Measurements from ENCODE around the gene MPG. TPM values are rescaled to one million over a fixed set of nuclear protein-coding genes. Genes with fewer than 3 reads are reported as not detected.
A peak's percentile ranks its signal among the peaks of the same experiment; 100 is the strongest.

Gene MPG
- total and polyA plus RNA-seq, 2 donors (not counting 1 experiment from before 2014, with no cell fraction given): 59.6 to 66.4 TPM

- H3K36me3 ChIP-seq (replicated peaks in 1 of 2; ENCODE audit: control extremely low read depth in 1 of 2, control insufficient read depth in 1 of 2, extremely low read depth in 1 of 2, insufficient read depth in 2 of 2, low read length in 1 of 2): peaks cover 2 to 35% of the 10 kb centered on the region in 2 experiments
- Mint-ChIP-seq H3K9me3 (ENCODE audit: insufficient read depth) (no peaks in the 10 kb centered on the region), H3K27me3 (no peaks in the 10 kb centered on the region), H3K4me3 (peak overlapping the region; percentile 97), H3K27ac (peak overlapping the region; percentile 92), H3K4me1 (peaks cover 31% of the 10 kb centered on the region)
- TF ChIP-seq EZH2 (IDR thresholded peaks at IDR 0.05; ENCODE audit: borderline replicate concordance, insufficient read depth, low read depth, low read length, poor library complexity, severe bottlenecking) (no peak), CTCF (IDR thresholded peaks at IDR 0.05) (no peak)
- POLR2A ChIA-PET: interaction anchor here (0.5 to 2.0 kb wide), 6 partner anchors 15 to 335 kb away, joined by 3 to 23 read pairs (median 3); partner anchors contain the start of gene MPG
- intact Hi-C loops (cut with micrococcal nuclease): no loop called here
- peaks cover 43% of the 10 kb centered on the region for H3K79me2 ChIP-seq (ENCODE audit: control insufficient read depth, insufficient read depth, low read length)
- peak overlapping the region; percentile 52 to 82 for H3K27ac ChIP-seq (ENCODE audit: low read length in 2 of 2)
- CTCF ChIA-PET: interaction anchor here (1.7 to 3.6 kb wide), 4 partner anchors 11 to 43 kb away, joined by 6 to 30 read pairs (median 16); no protein-coding TSS in a partner anchor
- peak overlapping the region; percentile 92 for H3K4me2 ChIP-seq (replicated peaks; ENCODE audit: low read depth, low read length, poor library complexity, severe bottlenecking)
- no peaks in the 10 kb centered on the region for H3K27me3 ChIP-seq (replicated peaks in 1 of 4; ENCODE audit: control extremely low read depth in 1 of 4, control insufficient read depth in 3 of 4, insufficient read depth in 4 of 4, low read length in 3 of 4)
- H3K9me3 ChIP-seq (ENCODE audit: control extremely low read depth in 1 of 3, control insufficient read depth in 2 of 3, insufficient read depth in 1 of 3, low read length in 2 of 3): no peaks in the 10 kb centered on the region
- H2AFZ ChIP-seq (ENCODE audit: insufficient read depth, low read depth, low read length, poor library complexity, severe bottlenecking): peak overlapping the region; percentile 94
- DNase-seq: no peak
- no peak for ATAC-seq (ENCODE audit: low read depth)
- peak overlapping the region; percentile 47 to 87 (median 82) for H3K4me3 ChIP-seq (ENCODE audit: control extremely low read depth in 1 of 5, extremely low read depth in 1 of 5, insufficient read depth in 1 of 5, low read depth in 2 of 5, low read length in 4 of 5)
- peaks cover 13 to 33% of the 10 kb centered on the region in 2 donors for H3K4me1 ChIP-seq (ENCODE audit: control insufficient read depth in 2 of 2, insufficient read depth in 2 of 2, low read length in 2 of 2)
- H3K9ac ChIP-seq (ENCODE audit: low read length): peak overlapping the region; percentile 95
- peaks cover 25% of the 10 kb centered on the region for H4K20me1 ChIP-seq (ENCODE audit: control insufficient read depth, insufficient read depth, low read length, poor library complexity, severe bottlenecking)
- 37% methylated on average over 8 of the region's 12 CpGs for WGBS (ENCODE audit: insufficient coverage)
Measured at GRCh38 chr16:54237-54581, 23.8 kb upstream of the MPG start.

- no peak for DNase-seq
- intact Hi-C loops (cut with micrococcal nuclease): no loop called here
- Mint-ChIP-seq H3K9me3 (ENCODE audit: insufficient read depth) (no peaks in the 10 kb centered on the region), H3K27ac (no peak overlapping the region), H3K27me3 (no peaks in the 10 kb centered on the region), H3K4me3 (peak overlapping the region; percentile 23), H3K4me1 (peaks cover 28% of the 10 kb centered on the region)
- Histone ChIP-seq H3K9ac (ENCODE audit: low read length) (no peak overlapping the region), H3K79me2 (ENCODE audit: control insufficient read depth, insufficient read depth, low read length) (peaks cover 29% of the 10 kb centered on the region), H3K27me3 (replicated peaks in 1 of 4; ENCODE audit: control extremely low read depth in 1 of 4, control insufficient read depth in 3 of 4, insufficient read depth in 4 of 4, low read length in 3 of 4) (no peaks in the 10 kb centered on the region), H3K27ac (ENCODE audit: low read length in 2 of 2) (no peak overlapping the region), H3K4me3 (ENCODE audit: control extremely low read depth in 1 of 5, extremely low read depth in 1 of 5, insufficient read depth in 1 of 5, low read depth in 2 of 5, low read length in 4 of 5) (no peak overlapping the region), H3K36me3 (replicated peaks in 1 of 2; ENCODE audit: control extremely low read depth in 1 of 2, control insufficient read depth in 1 of 2, extremely low read depth in 1 of 2, insufficient read depth in 2 of 2, low read length in 1 of 2) (peaks cover 2 to 30% of the 10 kb centered on the region in 2 experiments), H4K20me1 (ENCODE audit: control insufficient read depth, insufficient read depth, low read length, poor library complexity, severe bottlenecking) (peaks cover 18% of the 10 kb centered on the region), H2AFZ (ENCODE audit: insufficient read depth, low read depth, low read length, poor library complexity, severe bottlenecking) (no peak overlapping the region), H3K9me3 (ENCODE audit: control extremely low read depth in 1 of 3, control insufficient read depth in 2 of 3, insufficient read depth in 1 of 3, low read length in 2 of 3) (no peaks in the 10 kb centered on the region), H3K4me1 (ENCODE audit: control insufficient read depth in 2 of 2, insufficient read depth in 2 of 2, low read length in 2 of 2) (peaks cover 13 to 33% of the 10 kb centered on the region in 2 donors), H3K4me2 (replicated peaks; ENCODE audit: low read depth, low read length, poor library complexity, severe bottlenecking) (no peak overlapping the region)
- no peak for ATAC-seq (ENCODE audit: low read depth)
- ChIA-PET CTCF (interaction anchor here (0.6 to 3.0 kb wide), 4 partner anchors 10 to 51 kb away, joined by 3 to 19 read pairs (median 6); no protein-coding TSS in a partner anchor), POLR2A (no interaction called here)
- TF ChIP-seq CTCF (IDR thresholded peaks at IDR 0.05) (no peak), EZH2 (IDR thresholded peaks at IDR 0.05; ENCODE audit: borderline replicate concordance, insufficient read depth, low read depth, low read length, poor library complexity, severe bottlenecking) (no peak)
- 90% methylated on average over 11 of the region's 11 CpGs for WGBS (ENCODE audit: insufficient coverage)
Measured at GRCh38 chr16:55571-56136, 22.4 kb upstream of the MPG start.
